ENCODE measurements around the gene CCDC180. TPM values are rescaled to one million over a fixed set of nuclear protein-coding genes. Genes with fewer than 3 reads are reported as not detected.

Gene CCDC180
- polyA plus RNA-seq, 1 donor from 2014 or later, result not detected

DNA sequence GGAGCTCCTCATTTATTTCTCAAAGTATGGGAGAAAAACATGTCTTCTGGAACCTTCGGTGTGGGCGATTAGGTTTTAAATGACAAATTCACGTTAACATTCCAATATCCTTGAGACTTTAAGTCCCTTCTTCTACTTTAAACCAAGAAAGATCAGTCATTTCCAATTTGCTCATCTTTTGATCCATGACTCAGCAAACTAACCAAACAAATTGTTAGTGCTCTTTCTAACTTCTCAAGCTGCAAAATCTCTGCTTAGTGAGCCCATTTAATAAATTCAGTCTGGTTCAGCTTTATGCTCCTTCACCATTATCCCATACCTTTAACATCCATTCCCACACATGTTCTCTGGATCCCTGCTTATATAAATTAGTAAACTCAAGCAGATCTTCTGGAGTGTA lies 5.5 kb upstream of the CCDC180 start:
- Mint-ChIP-seq H3K9me3 (peaks cover 9 to 19% (median 13%) of the 10 kb centered on the region in 3 donors), H3K27ac (no peak overlapping the region), H3K27me3 (no peaks in the 10 kb centered on the region), H3K4me3 (no peak overlapping the region), H3K4me1 (peaks cover 0 to 5% (median 0%) of the 10 kb centered on the region in 3 donors), H3K36me3 (peaks cover 13% of the 10 kb centered on the region)

DNA sequence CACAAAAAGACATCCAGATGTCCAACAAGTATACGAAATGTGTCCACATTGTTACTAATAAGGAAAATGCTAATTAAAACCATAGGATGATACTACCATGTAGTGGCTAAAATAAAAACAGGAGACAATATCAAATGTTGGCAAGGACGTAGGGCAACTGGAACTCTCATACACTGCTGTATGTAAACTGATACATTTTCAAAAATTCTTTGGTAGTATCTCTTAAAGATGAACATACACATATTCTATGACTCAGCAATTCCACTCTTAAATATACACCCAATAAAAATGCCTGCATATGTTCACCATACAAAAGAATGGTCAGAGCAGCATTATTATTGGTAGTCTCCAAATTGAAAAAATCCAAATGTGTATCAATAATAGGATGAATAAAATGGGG lies 2.9 kb upstream of the CCDC180 start:
- Mint-ChIP-seq H3K4me1 (peaks cover 0 to 5% (median 0%) of the 10 kb centered on the region in 3 donors), H3K27ac (no peak overlapping the region), H3K4me3 (no peak overlapping the region), H3K27me3 (no peaks in the 10 kb centered on the region), H3K9me3 (peaks cover 0 to 9% (median 5%) of the 10 kb centered on the region in 3 donors), H3K36me3 (peaks cover 5% of the 10 kb centered on the region)

- Mint-ChIP-seq H3K4me1 (peaks cover 0 to 5% (median 0%) of the 10 kb centered on the region in 3 donors), H3K9me3 (peaks cover 0 to 9% (median 5%) of the 10 kb centered on the region in 3 donors), H3K27me3 (no peaks in the 10 kb centered on the region), H3K36me3 (peaks cover 5% of the 10 kb centered on the region), H3K27ac (no peak overlapping the region), H3K4me3 (no peak overlapping the region)
These were observed 1.8 kb upstream of the CCDC180 start for GRCh38 chr9:97305501-97306298.

DNA sequence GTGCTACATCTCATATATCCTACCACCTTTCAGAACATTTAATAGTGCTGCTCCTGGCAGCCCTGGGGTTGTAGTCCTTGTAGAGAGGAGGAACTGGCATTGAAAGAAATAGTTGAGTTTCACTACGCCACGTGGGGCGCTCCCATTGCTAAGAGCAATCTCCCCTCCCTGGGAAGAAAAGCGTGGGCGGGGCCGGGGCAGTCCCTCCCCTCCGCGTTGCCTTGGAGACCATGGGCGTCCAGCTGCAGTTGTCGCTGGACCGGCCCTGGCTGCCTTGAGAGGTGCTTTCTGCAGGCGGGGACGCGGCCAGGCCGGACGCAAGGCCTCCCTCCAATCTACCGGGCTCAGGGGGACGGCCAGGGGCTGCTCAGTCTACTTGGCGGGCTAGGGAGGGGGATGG lies 368 bp upstream of the CCDC180 start:
- Mint-ChIP-seq H3K36me3 (peaks cover 1% of the 10 kb centered on the region), H3K9me3 (peaks cover 0 to 9% (median 1%) of the 10 kb centered on the region in 3 donors), H3K27ac (no peak overlapping the region), H3K4me1 (peaks cover 0 to 5% (median 0%) of the 10 kb centered on the region in 3 donors), H3K27me3 (no peaks in the 10 kb centered on the region), H3K4me3 (no peak overlapping the region)

- Mint-ChIP-seq H3K27me3 (no peaks in the 10 kb centered on the region), H3K9me3 (peaks cover 0 to 3% (median 0%) of the 10 kb centered on the region in 3 donors), H3K4me3 (no peak overlapping the region), H3K36me3 (peaks cover 8% of the 10 kb centered on the region), H3K4me1 (peaks cover 0 to 4% (median 0%) of the 10 kb centered on the region in 3 donors), H3K27ac (no peak overlapping the region)
These were observed 1.8 kb downstream of the CCDC180 start for GRCh38 chr9:97309260-97309659.

DNA sequence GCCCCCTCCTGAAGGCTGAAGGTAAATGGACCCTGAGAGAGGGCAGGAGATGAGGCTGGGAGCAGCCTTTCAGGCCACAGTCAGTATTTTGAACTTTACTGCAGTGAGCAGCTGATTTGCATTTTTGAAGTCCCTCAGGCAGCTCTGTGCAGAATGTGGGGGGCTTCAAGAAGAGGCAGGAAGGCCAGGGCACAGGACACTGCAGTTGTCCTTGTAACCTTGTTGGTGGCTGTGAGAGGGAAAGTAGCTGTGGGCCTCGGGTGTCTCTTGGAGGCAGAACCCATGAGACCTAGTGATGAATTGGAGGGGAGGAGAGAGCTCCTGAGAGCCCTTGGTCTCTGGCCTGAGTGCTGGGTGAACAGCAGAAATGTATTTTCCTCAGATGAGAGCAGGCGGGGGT lies 2.6 kb downstream of the CCDC180 start:
- no peaks in the 10 kb centered on the region for H3K9me3 Mint-ChIP-seq
- H3K4me1 Mint-ChIP-seq, result peaks cover 0 to 4% (median 0%) of the 10 kb centered on the region in 3 donors
- no peak overlapping the region for H3K27ac Mint-ChIP-seq
- H3K4me3 Mint-ChIP-seq, result peak overlapping the region in 1 of 4 donors; percentile 8
- H3K36me3 Mint-ChIP-seq, result peaks cover 8% of the 10 kb centered on the region
- H3K27me3 Mint-ChIP-seq, result no peaks in the 10 kb centered on the region

GRCh38 chr9:97310896-97311295 lies 3.4 kb downstream of the CCDC180 start:
- H3K4me1 Mint-ChIP-seq, result peaks cover 0 to 4% (median 0%) of the 10 kb centered on the region in 3 donors

DNA sequence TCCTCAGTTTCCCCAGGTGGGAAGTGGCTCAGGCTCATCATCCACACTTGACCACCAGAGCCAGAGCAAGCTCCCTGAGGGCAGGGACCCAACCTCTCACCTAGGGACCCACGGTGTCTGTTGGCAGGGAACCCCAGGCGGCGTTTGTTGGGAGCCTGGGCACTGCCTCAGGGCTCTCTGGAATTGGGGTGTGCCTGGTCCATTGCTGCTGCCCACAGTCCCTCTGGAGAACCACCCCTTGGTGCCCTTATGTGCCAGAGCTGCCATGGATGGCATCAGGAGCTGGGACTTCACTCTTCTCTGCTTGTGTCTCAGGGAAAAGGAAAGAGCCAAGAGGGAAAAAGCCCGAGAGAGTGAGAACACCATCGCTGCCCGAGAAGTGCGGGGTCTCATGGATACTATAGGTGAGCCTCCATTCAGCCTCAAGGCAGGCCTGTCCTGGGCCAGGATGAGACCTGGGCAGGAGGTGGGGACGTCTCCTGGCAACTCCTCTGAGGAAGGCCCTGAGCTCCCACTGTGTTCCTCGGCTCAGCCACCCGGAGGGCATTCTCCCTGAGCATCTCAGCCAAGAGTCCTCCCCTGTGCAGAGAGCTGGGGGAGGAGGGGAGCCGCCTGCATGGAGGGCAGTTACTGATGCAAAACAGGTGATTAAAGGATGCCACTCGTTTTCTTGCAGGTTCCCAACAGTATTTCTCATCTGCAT lies 4.5 kb downstream of the CCDC180 start:
- H3K4me1 Mint-ChIP-seq, result peaks cover 0 to 2% (median 0%) of the 10 kb centered on the region in 3 donors
- no peak overlapping the region for H3K4me3 Mint-ChIP-seq
- H3K36me3 Mint-ChIP-seq, result peaks cover 8% of the 10 kb centered on the region
- H3K27me3 Mint-ChIP-seq, result no peaks in the 10 kb centered on the region
- no peak overlapping the region for H3K27ac Mint-ChIP-seq
- H3K9me3 Mint-ChIP-seq, result no peaks in the 10 kb centered on the region

More at GRCh38 chr9:97310896-97311295, 3.4 kb downstream of the CCDC180 start:
- Mint-ChIP-seq H3K27me3 (no peaks in the 10 kb centered on the region), H3K9me3 (no peaks in the 10 kb centered on the region), H3K27ac (no peak overlapping the region), H3K4me3 (no peak overlapping the region), H3K36me3 (peaks cover 8% of the 10 kb centered on the region)

GRCh38 chr9:97312556-97312955 lies 5.1 kb downstream of the CCDC180 start:
- Mint-ChIP-seq H3K4me3 (no peak overlapping the region), H3K27me3 (no peaks in the 10 kb centered on the region), H3K27ac (no peak overlapping the region), H3K4me1 (peaks cover 0 to 2% (median 0%) of the 10 kb centered on the region in 3 donors), H3K9me3 (no peaks in the 10 kb centered on the region), H3K36me3 (peaks cover 8% of the 10 kb centered on the region)

GRCh38 chr9:97313243-97313642 lies 5.8 kb downstream of the CCDC180 start:
- Mint-ChIP-seq H3K9me3 (no peaks in the 10 kb centered on the region), H3K36me3 (peaks cover 8% of the 10 kb centered on the region), H3K4me3 (no peak overlapping the region), H3K27me3 (no peaks in the 10 kb centered on the region), H3K4me1 (peaks cover 0 to 2% (median 0%) of the 10 kb centered on the region in 3 donors), H3K27ac (peak overlapping the region in 1 of 3 donors; percentile 39)

DNA sequence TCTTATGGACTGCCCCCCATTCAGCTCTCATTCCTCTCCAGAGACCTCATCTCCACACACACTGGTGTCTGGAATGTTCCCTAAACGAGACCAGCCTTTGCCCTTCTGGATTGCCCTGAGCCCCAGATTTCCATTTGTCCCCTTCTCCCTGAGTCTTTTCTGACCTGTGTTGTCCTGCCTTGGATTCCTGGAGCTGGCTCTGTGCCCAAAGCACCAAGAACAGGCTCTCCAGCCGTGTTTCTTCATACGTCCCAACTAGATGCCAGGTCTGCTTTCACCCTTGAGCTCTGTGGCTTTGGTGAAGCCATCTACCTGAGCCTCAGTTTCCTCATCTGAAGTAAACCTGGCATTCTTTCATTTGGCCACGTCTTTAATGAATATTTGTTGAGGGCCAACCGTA lies 6.3 kb downstream of the CCDC180 start:
- H3K4me1 Mint-ChIP-seq, result peaks cover 0 to 2% (median 0%) of the 10 kb centered on the region in 3 donors
- no peak overlapping the region for H3K4me3 Mint-ChIP-seq
- no peaks in the 10 kb centered on the region for H3K27me3 Mint-ChIP-seq
- H3K27ac Mint-ChIP-seq, result peak overlapping the region in 1 of 3 donors; percentile 39
- peaks cover 8% of the 10 kb centered on the region for H3K36me3 Mint-ChIP-seq
- no peaks in the 10 kb centered on the region for H3K9me3 Mint-ChIP-seq

- peaks cover 0 to 2% (median 0%) of the 10 kb centered on the region in 3 donors for H3K4me1 Mint-ChIP-seq
- no peak overlapping the region for H3K27ac Mint-ChIP-seq
These were observed 7.0 kb downstream of the CCDC180 start for GRCh38 chr9:97314503-97314902.

GRCh38 chr9:97315550-97315949 lies 8.1 kb downstream of the CCDC180 start:
- Mint-ChIP-seq H3K4me1 (peaks cover 0 to 2% (median 0%) of the 10 kb centered on the region in 3 donors), H3K9me3 (no peaks in the 10 kb centered on the region), H3K4me3 (no peak overlapping the region), H3K36me3 (peaks cover 10% of the 10 kb centered on the region), H3K27ac (no peak overlapping the region), H3K27me3 (no peaks in the 10 kb centered on the region)

More at GRCh38 chr9:97314503-97314902, 7.0 kb downstream of the CCDC180 start:
- Mint-ChIP-seq H3K4me3 (no peak overlapping the region), H3K9me3 (no peaks in the 10 kb centered on the region), H3K27me3 (no peaks in the 10 kb centered on the region), H3K36me3 (peaks cover 10% of the 10 kb centered on the region)

- Mint-ChIP-seq H3K27ac (no peak overlapping the region), H3K4me3 (no peak overlapping the region), H3K9me3 (no peaks in the 10 kb centered on the region), H3K4me1 (peaks cover 0 to 2% (median 0%) of the 10 kb centered on the region in 3 donors), H3K36me3 (peaks cover 10% of the 10 kb centered on the region), H3K27me3 (no peaks in the 10 kb centered on the region)
These were observed 9.4 kb downstream of the CCDC180 start for GRCh38 chr9:97316904-97317303.

GRCh38 chr9:97318433-97318832 lies 11.0 kb downstream of the CCDC180 start:
- H3K4me1 Mint-ChIP-seq, result no peaks in the 10 kb centered on the region
- H3K27ac Mint-ChIP-seq, result no peak overlapping the region
- H3K36me3 Mint-ChIP-seq, result peaks cover 8% of the 10 kb centered on the region
- no peaks in the 10 kb centered on the region for H3K9me3 Mint-ChIP-seq
- H3K27me3 Mint-ChIP-seq, result no peaks in the 10 kb centered on the region
- no peak overlapping the region for H3K4me3 Mint-ChIP-seq

Data from IgD-negative memory B cell (primary cell).